Naive B cell (primary cell): ENCODE measurements around the gene ANKRD17. TPM values are rescaled to one million over a fixed set of nuclear protein-coding genes. Genes with fewer than 3 reads are reported as not detected.

Experiments
- ATAC-seq, 2 donors: fragments of 150-1000 bp; cut with Tn5 transposase; 2 replicates each; pipeline ENCODE4 v1.10.0; 2021; ENCODE audit warnings: low read depth in 2 of 2, mild to moderate bottlenecking in 2 of 2, moderate library complexity in 2 of 2
- DNase-seq: peaks from one replicate; pipeline ENCODE4 v3.0.0; 2022
- H3K27ac Mint-ChIP-seq, 6 donors: one replicate each; pipeline ENCODE4 v1.8.0; 2020 to 2022; ENCODE audit warnings: mild to moderate bottlenecking in 6 of 6, mixed read lengths in 6 of 6, moderate library complexity in 5 of 6, inconsistent platforms in 2 of 6
- H3K27me3 Mint-ChIP-seq, 3 donors: one replicate each; pipeline ENCODE4 v1.8.0; 2021 to 2022; ENCODE audit warnings: mixed read lengths in 3 of 3, mild to moderate bottlenecking in 1 of 3
- H3K36me3 Mint-ChIP-seq, 2 donors: one replicate each; pipeline ENCODE4 v1.8.0; 2020 to 2022; ENCODE audit warnings: mixed read lengths in 2 of 2, inconsistent platforms in 1 of 2, mild to moderate bottlenecking in 1 of 2
- H3K4me1 Mint-ChIP-seq, 3 donors: one replicate each; pipeline ENCODE4 v1.8.0; 2020 to 2022; ENCODE audit warnings: mixed read lengths in 3 of 3, inconsistent platforms in 1 of 3, mild to moderate bottlenecking in 1 of 3, moderate library complexity in 1 of 3
- H3K4me3 Mint-ChIP-seq, 8 donors: one replicate each; pipeline ENCODE4 v1.8.0; 2020 to 2022; ENCODE audit warnings: mild to moderate bottlenecking in 8 of 8, mixed read lengths in 8 of 8, moderate library complexity in 8 of 8, inconsistent platforms in 2 of 8
- H3K9me3 Mint-ChIP-seq, 7 donors: one replicate each; pipeline ENCODE4 v1.8.0; 2020 to 2022; ENCODE audit warnings: mixed read lengths in 7 of 7, mild to moderate bottlenecking in 5 of 7, inconsistent platforms in 2 of 7, moderate library complexity in 1 of 7
- polyA plus RNA-seq, 6 donors: library from polyadenylated mRNA; unstranded; fragments of 300-500 nt; fragmentation: Illumina TruSeq; gene quantifications; one replicate each; pipeline ENCODE4 v1.2.3, GENCODE V29; 2021; ENCODE audit warnings: low read depth in 6 of 6

ANKRD17 gene
- polyA plus RNA-seq, 6 donors from 2014 or later = 4.6 to 13.5 (median 8.7) TPM

GRCh38 chr4:73034896-73035295 lies 223.7 kb downstream of the ANKRD17 start:
- H3K4me3 Mint-ChIP-seq = no peak overlapping the region
- H3K36me3 Mint-ChIP-seq = peaks cover 8 to 16% of the 10 kb centered on the region in 2 donors
- DNase-seq (no peak), ATAC-seq (no peak)
- peaks cover 3 to 21% (median 13%) of the 10 kb centered on the region in 7 donors for H3K9me3 Mint-ChIP-seq
- H3K27ac Mint-ChIP-seq = no peak overlapping the region
- peaks cover 0 to 6% (median 4%) of the 10 kb centered on the region in 3 donors for H3K27me3 Mint-ChIP-seq
- peaks cover 0 to 3% (median 0%) of the 10 kb centered on the region in 3 donors for H3K4me1 Mint-ChIP-seq

- H3K27ac Mint-ChIP-seq = no peak overlapping the region
- no peak overlapping the region for H3K4me3 Mint-ChIP-seq
- no peaks in the 10 kb centered on the region for H3K36me3 Mint-ChIP-seq
- DNase-seq (no peak), ATAC-seq (no peak)
- H3K4me1 Mint-ChIP-seq = peaks cover 4 to 10% (median 6%) of the 10 kb centered on the region in 3 donors
- peaks cover 0 to 3% (median 0%) of the 10 kb centered on the region in 7 donors for H3K9me3 Mint-ChIP-seq
- peaks cover 0 to 2% (median 0%) of the 10 kb centered on the region in 3 donors for H3K27me3 Mint-ChIP-seq
These were observed 230.0 kb downstream of the ANKRD17 start for GRCh38 chr4:73028621-73029020.

Other genes starting within 250 kb of the ANKRD17 start
- gene COX18, start 189.1 kb downstream of the ANKRD17 start, polyA plus RNA-seq = 1 to 10 TPM in 5 of 6 donors, not detected in 1; 4.1 to 10.0 (median 5.7) TPM
- not detected for gene ALB, start 145.5 kb upstream of the ANKRD17 start, polyA plus RNA-seq
- gene AFP, start 177.4 kb upstream of the ANKRD17 start, polyA plus RNA-seq = not detected
- gene AFM, start 222.9 kb upstream of the ANKRD17 start, polyA plus RNA-seq = not detected